ENCODE data around the gene RBMS3. TPM values are rescaled to one million over a fixed set of nuclear protein-coding genes. Genes with fewer than 3 reads are reported as not detected.
A peak's percentile ranks its signal among the peaks of the same experiment; 100 is the strongest.
"Not testable (repeated sequence)": the region's sequence is repeated elsewhere in the genome, so short reads cannot be mapped to it uniquely, and the experiment has no call there.

RBMS3 gene
- total and polyA plus RNA-seq, 9 donors, result 15.9 to 77.4 (median 25.9) TPM

DNA sequence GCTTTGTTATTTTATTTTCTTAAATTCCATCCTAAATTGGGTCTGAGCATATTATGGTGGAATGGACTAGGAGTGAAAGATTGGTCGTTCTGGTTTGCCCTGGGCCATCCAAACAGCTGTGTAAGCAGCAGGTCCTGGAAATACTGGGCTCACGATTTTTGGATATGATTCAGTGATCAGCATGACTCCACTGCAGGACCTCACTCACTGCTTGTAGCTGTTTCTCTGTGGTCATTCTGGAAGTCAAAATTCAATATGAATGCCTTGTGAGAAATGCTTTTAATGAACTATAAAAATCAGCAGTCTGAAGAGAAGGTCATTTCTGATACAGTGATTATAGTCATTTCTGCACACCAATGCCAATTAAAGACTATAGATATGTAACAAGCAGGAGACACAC is 185.0 kb downstream of the RBMS3 start:
- WGBS (ENCODE audit: insufficient coverage), result no CpG with 5 or more reads among the region's 2 CpGs
- H3K4me1 ChIP-seq (ENCODE audit: control insufficient read depth, insufficient read depth, low read length), result peaks cover 2% of the 10 kb centered on the region
- no peaks in the 10 kb centered on the region for H3K27me3 ChIP-seq (ENCODE audit: control insufficient read depth, insufficient read depth, low read length)
- no peak overlapping the region for H3K4me3 ChIP-seq (ENCODE audit: low read length)
- peak; percentile 67 for DNase-seq
- H3K9me3 ChIP-seq (replicated peaks; ENCODE audit: control insufficient read depth, low read depth, low read length), result no peaks in the 10 kb centered on the region
- H3K36me3 ChIP-seq (ENCODE audit: control insufficient read depth, insufficient read depth, low read length), result no peaks in the 10 kb centered on the region
- no peak overlapping the region for H3K27ac ChIP-seq (ENCODE audit: low read length)

DNA sequence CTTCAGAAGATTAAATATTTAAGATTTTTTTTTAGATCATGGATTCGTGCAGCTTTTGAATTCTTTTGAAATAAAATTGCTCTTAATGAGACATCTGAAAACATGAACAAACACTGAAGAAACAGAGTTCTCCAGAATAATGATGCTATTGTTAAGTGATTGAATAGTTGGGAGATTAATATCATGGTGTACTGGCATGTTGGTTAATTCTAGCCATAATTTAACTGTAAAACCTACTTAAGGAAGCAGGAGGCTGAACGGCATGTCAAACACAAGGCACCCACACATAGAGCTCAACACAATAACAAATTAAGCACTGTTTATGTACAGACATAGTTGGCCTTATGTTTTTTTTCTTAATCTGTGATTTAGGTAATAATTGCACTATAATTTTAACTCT is 185.6 kb downstream of the RBMS3 start:
- Histone ChIP-seq H3K27me3 (ENCODE audit: control insufficient read depth, insufficient read depth, low read length) (no peaks in the 10 kb centered on the region), H3K4me1 (ENCODE audit: control insufficient read depth, insufficient read depth, low read length) (peaks cover 2% of the 10 kb centered on the region), H3K27ac (ENCODE audit: low read length) (no peak overlapping the region), H3K36me3 (ENCODE audit: control insufficient read depth, insufficient read depth, low read length) (no peaks in the 10 kb centered on the region), H3K9me3 (replicated peaks; ENCODE audit: control insufficient read depth, low read depth, low read length) (no peaks in the 10 kb centered on the region), H3K4me3 (ENCODE audit: low read length) (no peak overlapping the region)
- no peak for DNase-seq
- WGBS (ENCODE audit: insufficient coverage), result no CpG with 5 or more reads among the region's 2 CpGs

DNA sequence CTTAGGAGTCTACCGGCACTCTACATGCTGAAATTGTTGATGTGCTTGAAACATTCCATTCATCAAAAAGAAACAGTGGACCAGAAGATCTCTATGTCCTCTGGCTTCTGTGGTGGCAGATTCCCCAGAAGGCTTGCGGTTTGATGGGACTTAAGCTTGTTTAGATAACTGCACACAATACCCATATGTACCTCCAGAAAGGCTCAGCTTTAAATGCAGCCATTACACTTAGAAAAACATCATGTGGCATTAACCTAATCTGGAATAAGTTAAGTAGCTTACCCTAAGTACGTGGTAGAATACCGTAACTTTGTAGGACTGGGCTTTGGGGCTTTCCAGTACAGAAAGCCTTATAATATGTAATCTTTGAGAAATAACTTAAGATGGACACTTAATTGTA is 187.3 kb downstream of the RBMS3 start:
- Histone ChIP-seq H3K4me3 (ENCODE audit: low read length) (no peak overlapping the region), H3K27ac (ENCODE audit: low read length) (no peak overlapping the region), H3K27me3 (ENCODE audit: control insufficient read depth, insufficient read depth, low read length) (no peaks in the 10 kb centered on the region), H3K4me1 (ENCODE audit: control insufficient read depth, insufficient read depth, low read length) (peaks cover 2% of the 10 kb centered on the region), H3K36me3 (ENCODE audit: control insufficient read depth, insufficient read depth, low read length) (no peaks in the 10 kb centered on the region), H3K9me3 (replicated peaks; ENCODE audit: control insufficient read depth, low read depth, low read length) (no peaks in the 10 kb centered on the region)
- DNase-seq, result no peak
- 100% methylated on average over 1 of the region's 4 CpGs for WGBS (ENCODE audit: insufficient coverage)

DNA sequence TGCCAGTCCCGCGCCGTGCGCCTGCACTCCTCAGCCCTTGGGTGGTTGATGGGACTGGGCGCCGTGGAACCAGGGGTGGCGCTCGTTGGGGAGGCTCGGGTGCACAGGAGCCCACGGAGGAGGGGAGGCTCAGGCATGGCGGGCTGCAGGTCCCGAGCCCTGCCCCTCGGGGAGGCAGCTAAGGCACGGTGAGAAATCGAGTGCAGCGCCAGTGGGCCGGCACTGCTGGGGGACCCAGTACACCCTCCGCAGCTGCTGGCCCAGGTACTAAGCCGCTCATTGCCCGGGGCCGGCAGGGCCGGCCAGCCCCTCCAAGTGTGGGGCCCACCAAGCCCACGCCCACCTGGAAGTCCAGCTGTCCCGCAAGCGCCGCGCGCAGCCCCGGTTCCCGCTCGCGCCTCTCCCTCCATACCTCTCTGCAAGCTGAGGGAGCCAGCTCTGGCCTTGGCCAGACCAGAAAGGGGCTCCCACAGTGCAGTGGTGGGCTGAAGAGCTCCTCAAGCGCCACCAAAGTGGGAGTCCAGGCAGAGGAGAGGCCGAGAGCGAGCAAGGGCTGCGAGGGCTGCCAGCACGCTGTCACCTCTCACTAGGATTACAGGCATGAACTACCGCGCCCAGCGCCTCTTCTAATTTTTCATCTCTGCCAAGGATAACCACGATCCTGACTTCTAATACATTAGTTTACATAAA is 192.8 kb downstream of the RBMS3 start:
- H3K9me3 ChIP-seq (replicated peaks; ENCODE audit: control insufficient read depth, low read depth, low read length); H3K27me3 ChIP-seq (ENCODE audit: control insufficient read depth, insufficient read depth, low read length); DNase-seq; H3K4me1 ChIP-seq (ENCODE audit: control insufficient read depth, insufficient read depth, low read length); H3K4me3 ChIP-seq (ENCODE audit: low read length); H3K27ac ChIP-seq (ENCODE audit: low read length); H3K36me3 ChIP-seq (ENCODE audit: control insufficient read depth, insufficient read depth, low read length): not testable (repeated sequence)
- WGBS (ENCODE audit: insufficient coverage), result 87% methylated on average over 31 of the region's 41 CpGs

DNA sequence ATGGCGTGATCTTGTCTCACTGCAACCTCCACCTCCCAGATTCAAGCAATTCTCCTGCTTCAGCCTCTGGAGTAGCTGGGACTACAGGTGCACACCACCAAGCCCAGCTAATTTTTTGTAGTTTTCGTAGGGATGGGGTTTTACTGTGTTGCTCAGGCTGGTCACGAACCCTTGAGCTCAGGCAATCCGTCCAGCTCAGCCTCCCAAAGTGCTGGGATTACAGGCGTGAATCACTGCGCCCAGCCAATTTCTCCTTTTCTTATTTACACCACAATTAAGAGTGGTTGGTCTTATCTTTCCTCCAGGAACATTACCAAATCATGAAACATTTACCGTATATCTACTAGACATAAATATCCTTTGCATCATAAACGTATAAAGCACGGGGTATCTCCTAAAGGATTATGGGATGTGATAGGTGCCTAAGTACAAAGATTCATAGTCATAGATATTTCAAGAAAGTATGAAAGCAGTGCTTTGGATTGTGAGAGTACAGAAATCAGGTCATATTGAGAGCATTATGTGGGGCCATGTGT is 194.5 kb downstream of the RBMS3 start:
- no peaks in the 10 kb centered on the region for H3K9me3 ChIP-seq (replicated peaks; ENCODE audit: control insufficient read depth, low read depth, low read length)
- H3K27ac ChIP-seq (ENCODE audit: low read length), result no peak overlapping the region
- no peaks in the 10 kb centered on the region for H3K27me3 ChIP-seq (ENCODE audit: control insufficient read depth, insufficient read depth, low read length)
- H3K4me1 ChIP-seq (ENCODE audit: control insufficient read depth, insufficient read depth, low read length), result no peaks in the 10 kb centered on the region
- peaks cover 2% of the 10 kb centered on the region for H3K36me3 ChIP-seq (ENCODE audit: control insufficient read depth, insufficient read depth, low read length)
- no peak overlapping the region for H3K4me3 ChIP-seq (ENCODE audit: low read length)
- WGBS (ENCODE audit: insufficient coverage), result 100% methylated on average over 2 of the region's 9 CpGs
- no peak for DNase-seq

DNA sequence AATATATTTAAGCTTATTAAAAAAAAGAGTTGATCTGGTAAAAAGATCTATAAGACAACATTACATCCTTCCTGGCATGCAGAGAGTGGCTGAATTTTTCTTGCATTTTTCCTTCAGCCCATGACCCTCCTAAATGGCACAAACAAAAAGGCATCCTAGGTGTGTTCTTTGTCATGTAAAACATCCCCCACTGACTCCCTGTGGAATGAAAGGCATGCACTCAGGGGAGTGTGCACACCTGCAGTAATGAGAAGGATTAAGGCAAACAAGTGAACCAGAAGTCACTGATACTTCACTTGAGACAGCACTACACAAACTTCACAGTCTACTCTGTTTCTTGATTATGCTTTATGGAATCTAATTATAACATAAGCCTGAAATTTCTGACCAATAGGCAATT is 195.0 kb downstream of the RBMS3 start:
- no peak for DNase-seq
- H3K27ac ChIP-seq (ENCODE audit: low read length), result no peak overlapping the region
- no peaks in the 10 kb centered on the region for H3K27me3 ChIP-seq (ENCODE audit: control insufficient read depth, insufficient read depth, low read length)
- no peaks in the 10 kb centered on the region for H3K9me3 ChIP-seq (replicated peaks; ENCODE audit: control insufficient read depth, low read depth, low read length)
- H3K4me3 ChIP-seq (ENCODE audit: low read length), result no peak overlapping the region
- peaks cover 2% of the 10 kb centered on the region for H3K36me3 ChIP-seq (ENCODE audit: control insufficient read depth, insufficient read depth, low read length)
- no peaks in the 10 kb centered on the region for H3K4me1 ChIP-seq (ENCODE audit: control insufficient read depth, insufficient read depth, low read length)

DNA sequence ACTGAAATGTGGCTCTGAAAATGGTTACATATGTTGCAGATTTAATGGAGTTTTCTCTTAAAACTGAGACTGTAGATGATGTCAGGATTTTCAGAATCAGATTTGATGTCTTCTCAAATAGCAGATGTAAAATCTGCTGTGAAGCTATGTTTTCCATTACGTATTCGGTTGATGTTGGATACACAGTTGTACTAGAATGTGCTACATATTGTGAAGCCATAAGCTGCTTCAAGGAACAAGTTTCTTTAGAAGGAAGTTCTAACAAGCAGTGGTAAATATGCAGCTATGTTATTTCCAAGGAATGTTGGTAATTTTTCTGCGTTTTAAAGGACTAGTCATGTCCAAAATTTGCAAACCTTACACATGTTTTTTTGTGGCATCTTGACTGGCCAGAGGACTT is 197.7 kb downstream of the RBMS3 start:
- DNase-seq, result peak; percentile 81
- no peak overlapping the region for H3K4me3 ChIP-seq (ENCODE audit: low read length)
- no peaks in the 10 kb centered on the region for H3K27me3 ChIP-seq (ENCODE audit: control insufficient read depth, insufficient read depth, low read length)
- H3K36me3 ChIP-seq (ENCODE audit: control insufficient read depth, insufficient read depth, low read length), result peaks cover 2% of the 10 kb centered on the region
- no peaks in the 10 kb centered on the region for H3K9me3 ChIP-seq (replicated peaks; ENCODE audit: control insufficient read depth, low read depth, low read length)
- 50% methylated on average over 2 of the region's 3 CpGs for WGBS (ENCODE audit: insufficient coverage)
- H3K4me1 ChIP-seq (ENCODE audit: control insufficient read depth, insufficient read depth, low read length), result no peaks in the 10 kb centered on the region
- H3K27ac ChIP-seq (ENCODE audit: low read length), result peak overlapping the region; percentile 69

DNA sequence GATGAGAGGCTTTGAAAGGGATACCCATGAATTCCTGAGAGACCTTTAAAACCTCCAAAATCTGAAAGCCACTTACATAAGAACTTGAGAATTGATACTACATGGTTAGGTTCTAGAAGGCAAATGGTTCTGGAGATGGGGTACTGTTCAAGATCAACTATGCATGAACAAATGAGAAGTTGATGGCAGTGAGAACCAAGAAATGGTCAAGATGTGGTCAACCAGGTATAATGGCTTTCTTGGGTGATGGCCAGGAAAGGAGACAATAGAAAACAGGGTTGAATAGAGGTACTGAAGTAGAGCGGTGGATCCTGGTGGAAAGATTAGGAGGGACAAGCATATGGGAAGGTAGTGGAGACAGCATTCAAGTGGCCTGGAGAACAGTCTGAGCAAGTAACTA is 200.4 kb downstream of the RBMS3 start:
- no peak for DNase-seq
- peaks cover 2% of the 10 kb centered on the region for H3K36me3 ChIP-seq (ENCODE audit: control insufficient read depth, insufficient read depth, low read length)
- 100% methylated on average over 1 of the region's 1 CpG for WGBS (ENCODE audit: insufficient coverage)

DNA sequence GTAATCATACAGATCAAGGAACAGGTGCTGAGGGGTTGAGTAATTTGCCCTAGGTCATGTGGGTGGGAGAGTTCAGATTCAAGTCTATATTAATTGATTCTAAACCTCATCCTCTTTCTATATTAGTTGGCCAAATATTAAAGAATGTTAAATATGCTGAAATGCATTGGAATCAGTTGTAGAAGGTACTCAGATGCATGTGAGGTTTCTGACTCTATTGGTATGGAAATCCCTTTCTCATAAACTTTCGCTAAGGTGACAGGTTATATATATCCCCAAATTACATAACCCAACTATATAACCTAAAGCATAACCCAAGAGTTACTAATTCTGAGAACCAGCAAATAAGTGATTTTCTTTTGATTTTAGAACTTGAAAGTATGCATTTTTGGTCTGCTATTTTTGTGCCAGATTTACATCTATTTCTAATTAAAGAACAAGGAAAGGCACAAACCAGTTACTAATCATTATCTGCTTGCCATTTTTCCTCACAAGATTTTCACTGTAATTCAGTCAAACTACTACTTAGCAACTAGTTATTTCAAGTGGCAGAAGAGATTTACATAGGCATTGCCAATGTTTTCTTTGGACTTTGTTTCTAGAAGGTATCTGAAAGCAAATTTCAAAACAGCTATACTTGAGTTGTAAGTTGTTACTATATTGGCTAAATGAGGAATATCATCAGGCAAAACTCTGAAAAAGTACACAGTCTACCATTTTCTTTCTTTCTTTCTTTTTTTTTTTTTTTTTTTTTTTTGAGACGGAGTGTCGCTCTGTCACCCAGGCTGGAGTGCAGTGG is 201.3 kb downstream of the RBMS3 start:
- H3K27ac ChIP-seq (ENCODE audit: low read length), result no peak overlapping the region
- H3K4me1 ChIP-seq (ENCODE audit: control insufficient read depth, insufficient read depth, low read length), result no peaks in the 10 kb centered on the region
- no peaks in the 10 kb centered on the region for H3K27me3 ChIP-seq (ENCODE audit: control insufficient read depth, insufficient read depth, low read length)
- H3K9me3 ChIP-seq (replicated peaks; ENCODE audit: control insufficient read depth, low read depth, low read length), result no peaks in the 10 kb centered on the region
- H3K4me3 ChIP-seq (ENCODE audit: low read length), result no peak overlapping the region
- peaks cover 2% of the 10 kb centered on the region for H3K36me3 ChIP-seq (ENCODE audit: control insufficient read depth, insufficient read depth, low read length)
- 100% methylated on average over 1 of the region's 3 CpGs for WGBS (ENCODE audit: insufficient coverage)
- DNase-seq, result no peak

More for the DNA sequence above, 200.4 kb downstream of the RBMS3 start:
- Histone ChIP-seq H3K4me3 (ENCODE audit: low read length) (no peak overlapping the region), H3K9me3 (replicated peaks; ENCODE audit: control insufficient read depth, low read depth, low read length) (no peaks in the 10 kb centered on the region), H3K4me1 (ENCODE audit: control insufficient read depth, insufficient read depth, low read length) (no peaks in the 10 kb centered on the region), H3K27ac (ENCODE audit: low read length) (no peak overlapping the region), H3K27me3 (ENCODE audit: control insufficient read depth, insufficient read depth, low read length) (no peaks in the 10 kb centered on the region)

DNA sequence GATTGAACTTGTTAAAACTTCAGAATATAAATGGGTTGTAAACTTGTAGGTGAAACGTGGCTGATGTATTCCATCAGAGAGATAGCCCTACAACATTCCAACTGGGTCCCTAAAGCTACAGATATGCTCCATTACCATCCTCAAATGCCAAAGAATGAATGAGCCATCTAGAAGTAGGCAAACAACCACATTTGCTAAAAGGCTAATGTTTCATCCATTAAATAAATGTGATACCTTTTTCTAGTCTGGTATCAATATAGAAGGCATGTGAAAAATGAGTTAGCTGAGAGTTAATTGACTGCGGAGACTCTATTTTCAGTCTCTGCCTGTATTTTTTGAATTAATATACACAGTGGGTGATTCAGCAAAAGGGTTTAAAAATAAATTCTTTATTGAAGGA is 203.8 kb downstream of the RBMS3 start:
- H3K4me3 ChIP-seq (ENCODE audit: low read length), result no peak overlapping the region
- no peaks in the 10 kb centered on the region for H3K9me3 ChIP-seq (replicated peaks; ENCODE audit: control insufficient read depth, low read depth, low read length)
- no peaks in the 10 kb centered on the region for H3K36me3 ChIP-seq (ENCODE audit: control insufficient read depth, insufficient read depth, low read length)
- H3K4me1 ChIP-seq (ENCODE audit: control insufficient read depth, insufficient read depth, low read length), result no peaks in the 10 kb centered on the region
- no peak overlapping the region for H3K27ac ChIP-seq (ENCODE audit: low read length)
- no peaks in the 10 kb centered on the region for H3K27me3 ChIP-seq (ENCODE audit: control insufficient read depth, insufficient read depth, low read length)
- WGBS (ENCODE audit: insufficient coverage), result no CpG with 5 or more reads among the region's 2 CpGs
- DNase-seq, result no peak
